A172 (cell line): Measurements from ENCODE around the gene CPNE8. TPM values are rescaled to one million over a fixed set of nuclear protein-coding genes. Genes with fewer than 3 reads are reported as not detected.
A peak's percentile ranks its signal among the peaks of the same experiment; 100 is the strongest.
"Not testable (repeated sequence)": the region's sequence is repeated elsewhere in the genome, so short reads cannot be mapped to it uniquely, and the experiment has no call there.

Experiments
- DNase-seq: peaks from one replicate; pipeline ENCODE4 v3.0.0-alpha.2; 2015; ENCODE audit warnings: low spot score
- total RNA-seq: library from RNA; depleted of rRNA; stranded (reverse); fragments of >200 nt; shearing (Covaris generic); gene quantifications from 2 replicates; pipeline ENCODE4 v1.2.3, GENCODE V29; 2014

Gene CPNE8
- total RNA-seq, 1 experiment from 2014 or later, result 0.09 TPM

DNA sequence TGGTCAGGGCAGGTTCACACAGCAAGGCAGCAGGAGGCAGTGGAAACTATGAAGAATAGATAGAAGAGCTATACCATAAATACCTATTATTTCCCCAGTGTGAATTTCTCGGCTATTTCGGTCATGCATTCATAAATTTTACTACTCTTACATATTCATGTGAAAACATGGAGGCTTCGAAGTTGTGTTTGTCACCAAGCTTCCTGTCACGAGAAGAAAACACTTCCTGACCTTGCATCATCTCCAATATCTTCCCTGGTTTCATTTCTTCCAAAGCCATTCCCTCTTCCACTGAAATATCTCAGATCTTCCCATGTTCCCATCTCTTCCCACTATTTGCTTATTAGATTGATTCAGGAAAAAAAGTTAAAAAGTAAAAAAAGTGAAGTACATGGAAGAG, 80.4 kb downstream of the CPNE8 start:
- DNase-seq, result no peak

GRCh38 chr12:38823738-38824137, 81.7 kb downstream of the CPNE8 start:
- DNase-seq, result peak; percentile 8

DNA sequence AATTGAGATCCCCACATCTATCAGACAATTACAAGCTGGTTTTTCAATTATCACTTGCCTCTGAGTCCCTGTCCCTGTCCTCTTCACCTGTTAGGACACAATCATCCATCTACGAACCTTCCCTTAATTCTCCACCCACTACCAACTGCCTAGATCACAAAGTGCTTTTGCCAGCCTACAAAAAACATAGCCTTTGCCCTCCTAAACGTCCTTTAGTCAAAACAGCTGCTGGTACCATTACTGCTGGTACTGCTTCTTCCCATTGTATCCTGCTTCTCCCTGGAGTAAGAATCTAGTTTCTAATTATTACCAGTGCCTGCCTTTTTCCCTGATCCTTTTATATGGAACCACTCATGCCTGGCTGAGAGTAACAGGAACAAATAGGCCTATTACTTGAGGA, 82.1 kb downstream of the CPNE8 start:
- DNase-seq, result no peak

DNA sequence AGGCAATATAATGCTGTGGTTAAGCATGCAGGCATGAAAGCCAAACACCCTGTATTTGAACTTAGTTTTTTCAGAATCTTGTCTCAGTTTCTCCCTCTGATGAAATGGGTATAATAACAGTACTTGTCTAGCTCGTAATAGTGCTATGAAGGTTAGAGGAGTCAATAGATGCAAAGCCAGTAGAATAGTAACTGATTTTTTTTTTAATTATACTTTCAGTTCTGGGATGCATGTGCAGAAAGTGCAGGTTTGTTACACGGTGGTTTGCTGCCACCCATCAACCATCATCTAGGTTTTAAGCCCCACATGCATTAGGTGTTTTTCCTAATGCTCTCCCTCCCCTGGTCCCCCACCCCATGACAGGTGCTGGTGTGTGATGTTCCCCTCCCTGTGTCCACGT, 87.4 kb downstream of the CPNE8 start:
- no peak for DNase-seq

DNA sequence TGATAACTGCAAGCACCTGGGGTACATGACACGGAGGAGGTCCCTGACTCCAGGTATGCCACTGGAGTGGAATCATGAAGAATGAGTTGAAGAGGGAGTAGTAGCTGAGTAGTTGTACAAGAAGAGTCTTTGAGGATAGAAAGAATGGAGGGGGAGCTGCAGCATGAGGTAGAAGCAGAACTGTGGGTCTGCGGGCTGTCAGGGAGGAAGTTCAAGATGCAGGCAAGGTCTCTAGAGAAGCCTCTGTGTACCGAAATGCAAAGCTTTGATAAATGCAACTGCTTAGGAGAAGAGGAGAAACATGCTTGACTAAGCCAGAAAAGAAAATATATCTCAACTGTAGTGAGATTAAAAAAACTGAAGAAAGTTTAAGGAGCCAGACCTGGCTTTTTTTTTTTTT, 91.5 kb downstream of the CPNE8 start:
- no peak for DNase-seq

DNA sequence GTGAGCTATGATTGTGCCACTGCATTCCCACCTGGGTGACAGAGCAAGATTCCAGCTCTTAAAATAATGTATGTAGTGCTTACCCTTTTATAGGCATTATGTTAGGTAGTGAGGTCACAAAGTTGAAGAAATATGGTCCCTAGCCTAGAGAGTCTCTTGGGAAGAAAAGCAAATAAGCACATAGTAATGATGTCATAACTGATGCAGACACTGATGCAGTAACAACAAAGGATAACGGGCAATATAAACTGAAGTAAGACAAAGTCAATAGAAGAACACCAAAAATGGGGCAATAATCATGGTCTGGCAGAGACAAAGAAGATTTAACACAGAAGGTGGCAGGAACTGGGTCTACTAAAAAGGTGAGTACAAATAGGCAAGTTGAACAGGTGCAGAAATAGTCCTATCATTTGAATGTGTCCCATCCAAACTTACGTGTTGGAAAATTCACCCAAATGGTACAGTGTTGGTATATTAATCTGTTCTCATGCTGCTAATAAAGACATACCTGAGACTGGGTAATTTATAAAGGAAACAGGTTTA, 93.5 kb downstream of the CPNE8 start:
- DNase-seq, result no peak

DNA sequence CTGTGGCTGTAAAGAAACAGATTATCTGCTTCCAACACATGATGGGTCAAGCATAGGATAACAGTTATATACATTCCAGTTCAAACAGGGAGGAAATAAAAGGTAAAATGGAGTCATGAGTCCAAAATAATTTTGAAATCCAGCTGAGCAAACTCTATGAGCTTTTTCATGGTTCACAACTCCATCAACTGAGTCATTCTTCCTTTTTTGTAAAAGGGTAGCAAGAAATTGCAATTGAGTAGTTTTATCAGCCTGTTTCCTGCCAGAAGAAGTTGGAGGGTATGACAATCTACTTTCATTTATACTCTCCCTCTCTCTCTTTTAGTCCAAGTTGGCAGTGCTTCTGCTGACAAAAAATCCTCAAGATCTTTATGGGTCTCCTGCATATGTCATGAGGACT, 95.6 kb downstream of the CPNE8 start:
- DNase-seq, result no peak

DNA sequence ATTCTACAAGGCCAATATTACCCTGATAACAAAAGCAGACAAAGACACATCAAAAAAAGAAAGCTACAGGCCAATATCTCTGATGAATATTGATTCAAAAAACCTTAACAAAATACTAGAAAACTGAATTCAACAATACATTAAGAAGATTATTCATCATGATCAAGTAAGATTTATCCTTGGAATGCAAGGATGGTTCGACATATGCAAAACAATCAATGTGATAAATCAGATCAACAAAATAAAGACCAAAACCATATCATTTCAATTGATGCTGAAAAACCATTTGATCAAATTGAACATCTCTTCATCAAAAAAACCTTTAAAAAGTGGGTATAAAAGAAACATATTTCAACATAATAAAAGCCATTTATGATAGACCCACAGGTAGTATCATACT, 117.3 kb downstream of the CPNE8 start:
- no peak for DNase-seq

DNA sequence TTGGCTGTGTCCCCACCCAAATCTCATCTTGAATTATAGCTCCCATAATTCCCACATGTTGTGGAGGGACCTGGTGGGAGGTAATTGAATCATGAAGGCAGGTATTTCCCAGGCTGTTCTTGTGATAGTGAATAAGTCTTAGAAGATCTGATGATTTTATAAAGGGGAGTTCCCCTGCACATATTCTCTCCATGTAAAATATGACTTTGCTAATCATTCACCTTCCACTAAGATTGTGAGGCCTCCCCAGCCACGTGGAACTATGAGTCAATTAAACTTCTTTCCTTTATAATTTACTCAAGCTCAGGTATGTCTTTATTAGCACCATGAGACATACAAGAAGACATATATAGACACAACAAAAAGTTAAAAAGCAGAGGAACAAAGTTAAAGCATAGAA, 120.0 kb downstream of the CPNE8 start:
- no peak for DNase-seq

DNA sequence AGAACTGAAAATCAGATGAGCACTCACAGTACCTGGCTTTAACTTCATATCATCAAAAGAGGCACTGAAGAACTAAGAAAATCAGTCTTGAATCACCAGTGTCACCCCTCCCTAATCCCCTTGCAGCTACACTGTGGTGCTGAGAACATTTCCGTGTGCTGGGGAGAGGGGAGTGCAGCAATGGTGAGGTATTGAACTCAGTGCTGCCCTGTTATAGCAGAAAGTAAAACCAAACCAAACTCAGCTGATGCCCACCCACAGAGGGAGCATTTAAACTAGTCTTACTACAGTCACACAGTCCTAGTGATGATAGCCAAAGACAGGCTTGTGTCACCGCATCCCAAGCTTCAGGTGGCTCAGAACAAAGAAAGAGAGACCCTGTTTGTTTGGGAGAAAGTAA, 122.1 kb downstream of the CPNE8 start:
- no peak for DNase-seq

DNA sequence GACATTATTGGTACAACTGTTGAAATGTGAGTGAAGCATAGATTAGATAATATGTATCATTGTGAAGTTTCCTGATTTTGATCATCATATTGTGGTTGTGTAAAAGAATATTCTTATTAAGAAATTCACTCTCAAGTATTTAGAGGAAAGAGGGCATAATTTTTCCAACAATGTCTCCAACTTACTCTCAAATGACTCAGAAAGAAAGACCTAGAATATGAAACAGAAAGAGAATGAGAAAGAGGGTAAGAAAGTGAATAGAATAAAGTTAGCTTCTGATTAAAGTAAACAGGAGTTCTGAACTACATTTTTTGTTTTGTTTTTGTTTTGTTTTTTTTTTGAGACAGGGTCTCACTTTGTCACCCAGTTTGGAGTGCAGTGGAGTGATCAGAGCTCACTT, 123.0 kb downstream of the CPNE8 start:
- DNase-seq, result no peak

- DNase-seq, result no peak
These were observed 128.7 kb downstream of the CPNE8 start for GRCh38 chr12:38776647-38777046.

DNA sequence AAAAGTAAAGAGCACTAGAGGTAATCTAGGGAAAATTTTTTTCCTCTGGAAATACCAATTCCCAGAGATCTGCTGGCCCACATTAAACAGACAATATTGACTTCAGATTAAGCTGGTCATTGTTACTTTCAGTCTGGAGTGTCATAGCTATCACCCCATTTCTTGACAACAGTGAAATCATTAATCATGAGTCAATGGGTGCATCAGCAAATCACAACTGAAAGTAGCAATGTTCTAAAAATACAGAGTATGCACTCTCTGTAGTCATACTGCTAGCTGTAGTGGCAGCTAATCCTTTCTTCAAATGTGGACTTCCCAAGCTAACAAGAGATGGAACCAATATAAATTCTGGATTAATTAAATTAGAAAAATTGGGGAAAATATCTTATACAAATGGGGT, 129.9 kb downstream of the CPNE8 start:
- DNase-seq, result no peak

DNA sequence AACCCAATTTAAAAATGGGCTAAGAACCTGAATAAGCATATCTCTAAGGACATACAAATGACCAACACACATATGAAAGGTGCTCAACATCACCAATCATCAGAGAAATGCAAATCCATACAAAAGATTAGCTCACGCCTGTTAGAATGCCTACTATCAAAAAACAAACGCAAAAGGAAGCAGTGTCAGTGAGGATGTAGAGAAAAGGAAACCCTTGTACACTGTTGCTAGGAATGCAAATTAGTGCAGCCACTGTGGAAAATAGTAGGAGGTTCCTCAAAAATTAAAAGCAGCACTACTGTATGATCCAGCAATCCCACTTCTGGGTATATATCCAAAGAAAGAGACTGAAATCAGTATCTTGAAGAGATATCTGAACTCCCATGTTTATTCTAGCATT, 133.0 kb downstream of the CPNE8 start:
- no peak for DNase-seq

- peak; percentile 3 for DNase-seq
These were observed 133.5 kb downstream of the CPNE8 start for GRCh38 chr12:38771871-38772270.

- no peak for DNase-seq
These were observed 143.6 kb downstream of the CPNE8 start for GRCh38 chr12:38761636-38762342.

DNA sequence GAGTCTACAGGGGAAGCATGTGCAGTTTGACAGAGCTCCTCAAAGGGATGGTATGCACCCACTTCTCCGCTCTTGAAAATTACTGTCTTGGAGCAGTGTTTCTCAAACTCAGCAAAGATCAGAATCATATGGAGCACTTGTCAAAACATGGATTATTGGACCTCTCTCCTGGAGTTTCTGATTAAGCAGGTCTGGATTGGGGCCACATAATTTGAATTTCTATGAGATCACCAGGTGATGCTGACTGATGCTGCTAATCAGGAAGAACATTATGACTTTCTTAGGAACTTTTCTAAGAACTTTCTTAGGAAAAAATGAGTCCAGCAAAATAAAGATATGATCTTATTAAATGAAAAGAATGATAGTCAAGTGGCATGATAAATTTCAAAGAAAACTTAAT, 144.3 kb downstream of the CPNE8 start:
- DNase-seq, result no peak

DNA sequence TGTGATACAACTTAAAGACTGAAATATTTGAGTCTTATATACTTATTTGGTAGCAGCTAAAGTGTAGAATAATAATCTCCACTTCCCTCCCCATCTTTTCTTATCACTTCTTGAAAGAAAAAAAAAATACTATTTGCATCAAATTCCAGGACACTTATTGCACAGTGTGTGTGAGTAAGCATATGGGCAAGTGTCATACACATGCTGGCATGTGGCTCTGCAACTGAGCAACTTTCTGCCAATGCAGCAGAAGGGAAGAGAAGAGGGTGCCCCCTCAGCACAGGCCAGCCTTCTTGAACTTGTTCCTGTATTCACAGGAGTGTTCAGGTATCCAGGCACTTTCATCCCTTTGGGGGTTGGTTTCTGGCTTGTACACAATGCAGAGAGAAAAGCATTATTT, 145.8 kb downstream of the CPNE8 start:
- DNase-seq, result no peak

- no peak for DNase-seq
These were observed 158.6 kb downstream of the CPNE8 start for GRCh38 chr12:38746744-38747143.

DNA sequence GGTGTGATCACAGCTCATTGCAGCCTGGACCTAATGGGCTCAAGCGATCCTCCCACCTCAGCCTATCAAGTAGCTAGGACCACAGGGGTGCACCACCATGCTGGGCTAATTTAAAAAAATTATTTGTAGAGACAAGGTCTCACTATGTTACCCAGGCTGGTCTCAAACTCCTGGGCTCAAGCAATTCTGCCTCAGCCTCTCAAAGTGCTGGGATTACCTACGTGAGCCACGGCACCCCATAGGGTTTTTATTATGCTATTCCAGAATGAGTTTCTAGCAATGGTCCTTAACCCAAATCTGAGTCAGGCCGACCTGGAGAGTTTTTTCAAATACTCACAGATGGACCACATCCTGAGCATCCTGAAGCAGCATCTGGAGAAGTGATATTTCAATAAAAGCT, 159.8 kb downstream of the CPNE8 start:
- no peak for DNase-seq

DNA sequence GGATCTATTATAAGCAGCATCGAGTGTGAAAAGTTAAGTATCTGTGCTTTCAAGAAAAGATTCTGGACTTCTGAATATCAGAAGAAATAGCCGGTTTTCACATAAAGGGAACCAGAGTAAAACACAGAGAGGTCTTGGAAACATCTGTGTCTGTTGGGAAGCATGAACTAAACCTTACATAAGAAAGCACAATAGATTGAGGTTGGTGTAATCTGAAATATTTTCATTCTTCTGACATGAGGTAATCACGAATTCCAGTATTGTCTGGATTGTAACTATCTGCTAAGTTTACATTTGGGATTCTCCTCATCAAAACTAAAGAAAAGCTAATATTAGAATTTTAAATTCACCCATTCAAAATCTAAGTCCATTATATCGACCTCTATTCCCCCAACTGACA, 161.3 kb downstream of the CPNE8 start:
- peak; percentile 12 for DNase-seq

DNA sequence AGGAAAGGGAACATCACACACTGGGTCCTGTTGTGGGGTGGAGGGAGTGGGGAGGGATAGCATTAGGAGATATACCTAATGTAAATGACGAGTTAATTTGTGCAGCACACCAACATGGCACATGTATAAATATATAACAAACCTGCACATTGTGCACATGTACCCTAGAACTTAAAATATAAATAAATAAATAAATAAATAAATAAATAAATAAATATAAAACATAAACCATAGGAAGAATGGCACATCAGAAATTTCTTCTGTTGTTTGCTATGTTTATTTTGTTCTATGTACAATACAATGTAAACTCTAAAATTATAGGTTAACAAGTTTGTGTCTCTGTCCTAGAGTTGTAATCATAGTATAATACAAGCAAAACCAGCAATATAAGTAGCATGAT, 162.9 kb downstream of the CPNE8 start:
- DNase-seq, result not testable (repeated sequence)

- no peak for DNase-seq
These were observed 168.6 kb downstream of the CPNE8 start for GRCh38 chr12:38736821-38737220.

- DNase-seq, result no peak
These were observed 172.6 kb downstream of the CPNE8 start for GRCh38 chr12:38732761-38733160.
